GM12878 (cell line): Measurements from ENCODE around the gene ZNF615. TPM values are rescaled to one million over a fixed set of nuclear protein-coding genes. Genes with fewer than 3 reads are reported as not detected.

Source experiments
- ATAC-seq: fragments of 200-7000 bp; cut with Tn5 transposase; 3 replicates; pipeline ENCODE4 v1.9.1; 2020; ENCODE audit warnings: mild to moderate bottlenecking, moderate library complexity
- BruUV-seq: library from RNA; stranded (reverse); fragments of 400-500 nt; replicated peaks from 2 replicates; lab custom pipeline; 2021; lab: Mats Ljungman, UMichigan
- CTCF ChIA-PET: fragments of 300-600 bp; sonication (Branson Sonifier 250); formaldehyde crosslinking; extraction: SDS; loops from one replicate; lab custom pipeline; 2021; ENCODE audit warnings: inconsistent platforms; lab: Yijun Ruan, JAX
- POLR2A ChIA-PET: fragments of 350-600 bp; formaldehyde crosslinking; extraction: SDS; loops from one replicate; lab custom pipeline; 2021; ENCODE audit warnings: inconsistent platforms; lab: Charles Lee
- RAD21 ChIA-PET: fragments of 300-600 bp; sonication (Branson Sonifier 250); formaldehyde crosslinking; loops from one replicate; lab custom pipeline; 2023; ENCODE audit warnings: antibody characterized with exemption; ENCODE audit not compliant: unreplicated experiment; lab: Charles Lee
- SMC1A ChIA-PET: fragments of 300-600 bp; sonication (Branson Sonifier 250); formaldehyde crosslinking; loops from one replicate; lab custom pipeline; 2023; ENCODE audit not compliant: unreplicated experiment, uncharacterized antibody; lab: Charles Lee
- DNase-seq: peaks from one replicate; pipeline ENCODE4 v3.0.0-alpha.2; 2011; ENCODE audit warnings: low read depth, low spot score
- FAIRE-seq: peaks from 3 replicates; lab custom pipeline; 2011; peaks lifted over from hg19 to GRCh38; lab: Jason Lieb, UNC
- H2AFZ ChIP-seq: 2 replicates; pipeline ENCODE4 v1.6.0; 2011; ENCODE audit warnings: low read depth, low read length, control low read depth; ENCODE audit not compliant: control insufficient read depth
- H3K27ac ChIP-seq: 2 replicates; pipeline ENCODE4 v1.5.1; 2011; ENCODE audit warnings: control low read depth; ENCODE audit not compliant: control insufficient read depth, insufficient read depth
- H3K27me3 ChIP-seq, 2 experiments: replicated peaks in 1 of 2; 2 replicates each; pipeline versions ENCODE4 v1.6.0 to v1.6.1; 2011; ENCODE audit warnings: low read length in 1 of 2; ENCODE audit not compliant: control insufficient read depth in 2 of 2, insufficient read depth in 2 of 2
- H3K36me3 ChIP-seq, 2 experiments: 2 replicates each; pipeline ENCODE4 v1.5.1; 2011; ENCODE audit warnings: low read length in 1 of 2; ENCODE audit not compliant: control insufficient read depth in 2 of 2, insufficient read depth in 2 of 2
- H3K4me1 ChIP-seq: 2 replicates; pipeline ENCODE4 v1.6.1; 2011; ENCODE audit warnings: mild to moderate bottlenecking, low read length, moderate library complexity, mixed read lengths; ENCODE audit not compliant: control insufficient read depth, insufficient read depth
- H3K4me2 ChIP-seq: 2 replicates; pipeline ENCODE4 v1.6.0; 2011; ENCODE audit warnings: control low read depth; ENCODE audit not compliant: control insufficient read depth, insufficient read depth
- H3K4me3 ChIP-seq: fragments of 200-600 bp; sonication (generic); 2 replicates; pipeline ENCODE4 v1.5.1; 2016
- H3K79me2 ChIP-seq: 2 replicates; pipeline ENCODE4 v1.6.0; 2011; ENCODE audit warnings: low read length; ENCODE audit not compliant: control insufficient read depth, insufficient read depth
- H3K9ac ChIP-seq: 2 replicates; pipeline ENCODE4 v1.8.0; 2011; ENCODE audit warnings: low read length, control low read depth, mixed read lengths; ENCODE audit not compliant: control insufficient read depth, insufficient read depth
- H3K9me3 ChIP-seq: replicated peaks from 3 replicates; pipeline ENCODE4 v1.5.1; 2011; ENCODE audit warnings: mild to moderate bottlenecking, low read length; ENCODE audit not compliant: control insufficient read depth, insufficient read depth
- H4K20me1 ChIP-seq: 2 replicates; pipeline ENCODE4 v1.6.0; 2011; ENCODE audit not compliant: control insufficient read depth, insufficient read depth
- ASH2L ChIP-seq: fragments of 300-600, 200-600 bp; sonication (generic); IDR thresholded peaks from 2 replicates; pipeline ENCODE4 v1.6.1; 2017; ENCODE audit warnings: low read depth, mild to moderate bottlenecking, borderline replicate concordance
- FOS ChIP-seq: IDR thresholded peaks from 3 replicates; pipeline ENCODE4 v1.6.1; 2011; ENCODE audit warnings: borderline replicate concordance; ENCODE audit not compliant: insufficient read length; ENCODE audit errors: extremely low read depth
- HDAC2 ChIP-seq: fragments of 200-600 bp; sonication (generic); IDR thresholded peaks from 2 replicates; pipeline ENCODE4 v1.6.1; 2017
- MEF2A ChIP-seq: IDR thresholded peaks from 2 replicates; pipeline ENCODE4 v1.6.1; 2011; ENCODE audit warnings: low read depth, mild to moderate bottlenecking, low read length, moderate library complexity; ENCODE audit not compliant: insufficient read depth
- MYB ChIP-seq: fragments of 150-350 bp; IDR thresholded peaks from 2 replicates; pipeline ENCODE4 v1.6.1; 2014; ENCODE audit warnings: mild to moderate bottlenecking, low read depth, low read length, borderline replicate concordance
- POLR2AphosphoS5 ChIP-seq: IDR thresholded peaks from 2 replicates; pipeline ENCODE4 v1.6.1; 2011; ENCODE audit warnings: mild to moderate bottlenecking, low read length, inconsistent platforms
- RB1 ChIP-seq: fragments of 450-650 bp; formaldehyde crosslinking; IDR thresholded peaks from 2 replicates; pipeline ENCODE4 v1.6.1; 2017; ENCODE audit warnings: mild to moderate bottlenecking, borderline replicate concordance
- SMAD5 ChIP-seq: IDR thresholded peaks from 2 replicates; pipeline ENCODE4 v1.6.1; 2016; ENCODE audit warnings: antibody characterized with exemption, low read depth
- SUZ12 ChIP-seq: fragments of 200-600 bp; sonication (generic); IDR thresholded peaks from one replicate; pipeline ENCODE4 v1.6.1; 2018; ENCODE audit warnings: antibody characterized with exemption, mild to moderate bottlenecking; ENCODE audit not compliant: unreplicated experiment
- TAF1 ChIP-seq: IDR thresholded peaks from 2 replicates; pipeline ENCODE4 v1.6.1; 2011; ENCODE audit warnings: mild to moderate bottlenecking, low read depth, low read length, borderline replicate concordance
- ZNF384 ChIP-seq: IDR thresholded peaks from 2 replicates; pipeline ENCODE4 v1.6.1; 2012; ENCODE audit warnings: low read depth, mild to moderate bottlenecking, low read length, improper control_type of control experiment, borderline replicate concordance
- WGBS: methylation state at CpG from one replicate; pipeline ENCODE4 v1.1.6; 2016; ENCODE audit warnings: low lambda C conversion rate; ENCODE audit not compliant: insufficient replicate concordance, insufficient coverage; ENCODE audit errors: missing lambda C conversion rate; 5-methylcytosine and 5-hydroxymethylcytosine counted together
- in situ Hi-C: fragments of 300-500 bp; cut with MboI; formaldehyde crosslinking; loops from 9 replicates; pipeline ENCODE4 v1.14.3; 2018; ENCODE audit warnings: mixed read lengths
- intact Hi-C: fragments of 100-400 bp; cut with micrococcal nuclease; formaldehyde crosslinking; loops from one replicate; pipeline ENCODE4 v1.14.2; 2022; ENCODE audit not compliant: unreplicated experiment
- polyA plus RNA-seq, 11 experiments: library from polyadenylated mRNA; depleted of rRNA in 4 of 11; unstranded in 6 of 11; stranded (reverse) in 5 of 11; fragments of >200 nt; fragmentation: Nextera tagmentation in 4 of 11; fragmentation: Illumina TruSeq in 1 of 11; extraction: Ambion mirVana in 4 of 11; extraction: Trizol in 1 of 11; gene quantifications; 1 replicate in 1 of 11; 2 replicates in 10 of 11; pipeline versions ENCODE4 v1.2.1 to v1.2.3, GENCODE V29; 2011 to 2016; ENCODE audit warnings: inconsistent platforms in 2 of 11, missing spikeins in 2 of 11, low read depth in 1 of 11
- total RNA-seq, 4 experiments: library from RNA; depleted of rRNA in 3 of 4; stranded (reverse); fragments of >200 nt in 3 of 4; fragmentation: Illumina TruSeq in 1 of 4; extraction: Trizol in 1 of 4; gene quantifications; 2 replicates each; pipeline versions ENCODE4 v1.2.1 to v1.2.3, GENCODE V29; 2013 to 2021

The ZNF615 gene
- total and polyA plus RNA-seq, 10 of the 15 experiments (the other 5 are each of a cell fraction or from before 2014, with no cell fraction given), result 1.7 to 7.2 (median 4.2) TPM

GRCh38 chr19:51946602-51947001 is 61.4 kb downstream of the ZNF615 start:
- TF ChIP-seq SUZ12 (no peak), RB1 (no peak), FOS (no peak), TAF1 (no peak), MYB (no peak), ZNF384 (no peak), MEF2A (no peak), HDAC2 (no peak), POLR2AphosphoS5 (no peak), SMAD5 (no peak), ASH2L (no peak)
- SMC1A ChIA-PET, result no interaction called here
- no peak overlapping the region for H3K4me3 ChIP-seq
- intact Hi-C loops (no loop called here), in situ Hi-C loops (no loop called here)
- no TSS peak for BruUV-seq
- WGBS, result 5% methylated on average over 1 of the region's 1 CpG
- RAD21 ChIA-PET, result no interaction called here
- H2AFZ ChIP-seq, result no peak overlapping the region
- no peaks in the 10 kb centered on the region for H3K27me3 ChIP-seq
- H4K20me1 ChIP-seq, result no peaks in the 10 kb centered on the region
- H3K79me2 ChIP-seq, result no peaks in the 10 kb centered on the region
- DNase-seq, result no peak
- H3K9me3 ChIP-seq, result peaks cover 38% of the 10 kb centered on the region
- ATAC-seq, result no peak
- FAIRE-seq, result no peak
- H3K4me2 ChIP-seq, result no peak overlapping the region
- H3K4me1 ChIP-seq, result no peaks in the 10 kb centered on the region
- POLR2A ChIA-PET, result no interaction called here
- no peak overlapping the region for H3K27ac ChIP-seq
- H3K9ac ChIP-seq, result no peak overlapping the region
- CTCF ChIA-PET, result no interaction called here
- H3K36me3 ChIP-seq, result peaks cover 0 to 20% of the 10 kb centered on the region in 2 experiments; a peak in 2 of 4 replicates
